H9 (cell line): ENCODE results near the gene GBP7. TPM values are rescaled to one million over a fixed set of nuclear protein-coding genes. Genes with fewer than 3 reads are reported as not detected.

Experiments
- DNase-seq: peaks from one replicate; pipeline ENCODE4 v3.0.0-alpha.2; 2017
- H2AFZ ChIP-seq: one replicate; pipeline ENCODE4 v1.6.1; 2013; ENCODE audit warnings: mild to moderate bottlenecking, low read length, control low read depth, moderate library complexity
- H2AK5ac ChIP-seq: 2 replicates; pipeline ENCODE4 v1.6.1; 2013; ENCODE audit warnings: low read length, control low read depth, mixed read lengths; ENCODE audit not compliant: insufficient read length
- H2BK120ac ChIP-seq: one replicate; pipeline ENCODE4 v1.6.1; 2013; ENCODE audit warnings: low read depth, mild to moderate bottlenecking, low read length, control low read depth, inconsistent platforms; ENCODE audit not compliant: poor library complexity, severe bottlenecking
- H2BK12ac ChIP-seq: 2 replicates; pipeline ENCODE4 v1.6.1; 2013; ENCODE audit warnings: low read length, control low read depth, mixed read lengths, low read depth; ENCODE audit not compliant: insufficient read length
- H2BK15ac ChIP-seq: 2 replicates; pipeline ENCODE4 v1.6.1; 2013; ENCODE audit warnings: low read depth, low read length, control low read depth
- H2BK20ac ChIP-seq: one replicate; pipeline ENCODE4 v1.6.1; 2013; ENCODE audit warnings: low read depth, mild to moderate bottlenecking, low read length, control low read depth, inconsistent platforms; ENCODE audit not compliant: poor library complexity, severe bottlenecking
- H2BK5ac ChIP-seq: 2 replicates; pipeline ENCODE4 v1.6.1; 2013; ENCODE audit warnings: low read length, control low read depth, mixed read lengths; ENCODE audit not compliant: insufficient read length
- H3K14ac ChIP-seq: 2 replicates; pipeline ENCODE4 v1.6.1; 2013; ENCODE audit warnings: low read length, control low read depth; ENCODE audit not compliant: insufficient read depth
- H3K18ac ChIP-seq: 2 replicates; pipeline ENCODE4 v1.6.1; 2013; ENCODE audit warnings: low read depth, mild to moderate bottlenecking, mixed read lengths, low read length, control low read depth; ENCODE audit not compliant: insufficient read length
- H3K23ac ChIP-seq: 2 replicates; pipeline ENCODE4 v1.6.1; 2013; ENCODE audit warnings: low read length, control low read depth, mixed read lengths, low read depth; ENCODE audit not compliant: insufficient read length
- H3K23me2 ChIP-seq: 2 replicates; pipeline ENCODE4 v1.6.1; 2013; ENCODE audit warnings: low read depth, mild to moderate bottlenecking, mixed read lengths, low read length, control low read depth; ENCODE audit not compliant: insufficient read length, poor library complexity, severe bottlenecking
- H3K27ac ChIP-seq: 2 replicates; pipeline ENCODE4 v1.5.1; 2013; ENCODE audit warnings: low read length, control low read depth, mixed read lengths, low read depth; ENCODE audit not compliant: insufficient read length
- H3K27me3 ChIP-seq: 2 replicates; pipeline ENCODE4 v1.6.1; 2013; ENCODE audit warnings: low read length, control low read depth, inconsistent platforms; ENCODE audit not compliant: insufficient read depth
- H3K4ac ChIP-seq: 2 replicates; pipeline ENCODE4 v1.6.1; 2013; ENCODE audit warnings: low read depth, mild to moderate bottlenecking, control low read depth, inconsistent platforms, low read length, moderate library complexity
- H3K4me1 ChIP-seq: 2 replicates; pipeline ENCODE4 v1.6.1; 2013; ENCODE audit warnings: low read length, control low read depth, inconsistent platforms; ENCODE audit not compliant: insufficient read depth
- H3K4me2 ChIP-seq: 2 replicates; pipeline ENCODE4 v1.6.1; 2013; ENCODE audit warnings: low read length, control low read depth, mixed read lengths; ENCODE audit not compliant: insufficient read length, insufficient read depth
- H3K56ac ChIP-seq: 2 replicates; pipeline ENCODE4 v1.6.1; 2013; ENCODE audit warnings: low read depth, mild to moderate bottlenecking, mixed read lengths, low read length, control low read depth; ENCODE audit not compliant: insufficient read length
- H3K79me1 ChIP-seq: 2 replicates; pipeline ENCODE4 v1.6.1; 2013; ENCODE audit warnings: low read depth, mild to moderate bottlenecking, moderate library complexity, low read length, control low read depth, inconsistent platforms; ENCODE audit not compliant: insufficient read depth, poor library complexity, severe bottlenecking
- H3K79me2 ChIP-seq: 2 replicates; pipeline ENCODE4 v1.6.1; 2013; ENCODE audit warnings: low read length, control low read depth, inconsistent platforms; ENCODE audit not compliant: insufficient read depth
- H3K9ac ChIP-seq: 2 replicates; pipeline ENCODE4 v1.6.1; 2013; ENCODE audit warnings: low read length, control low read depth, mixed read lengths; ENCODE audit not compliant: insufficient read length; ENCODE audit errors: extremely low read depth
- H3K9me3 ChIP-seq: one replicate; pipeline ENCODE4 v1.6.1; 2013; ENCODE audit warnings: low read depth, low read length, inconsistent platforms; ENCODE audit not compliant: control insufficient read depth
- H3T11ph ChIP-seq: one replicate; pipeline ENCODE4 v1.6.1; 2013; ENCODE audit warnings: mild to moderate bottlenecking, low read length, control low read depth, inconsistent platforms
- H4K20me1 ChIP-seq: one replicate; pipeline ENCODE4 v1.6.1; 2013; ENCODE audit not compliant: control insufficient read depth, insufficient read length, insufficient read depth
- H4K5ac ChIP-seq: 2 replicates; pipeline ENCODE4 v1.6.1; 2013; ENCODE audit warnings: low read depth, mild to moderate bottlenecking, mixed read lengths, low read length, control low read depth; ENCODE audit not compliant: insufficient read length
- H4K8ac ChIP-seq: replicated peaks from 2 replicates; pipeline ENCODE4 v1.6.1; 2013; ENCODE audit warnings: low read length, control low read depth, mixed read lengths, low read depth; ENCODE audit not compliant: insufficient read length
- H4K91ac ChIP-seq: 2 replicates; pipeline ENCODE4 v1.6.1; 2013; ENCODE audit warnings: low read depth, mild to moderate bottlenecking, moderate library complexity, mixed read lengths, low read length, control low read depth; ENCODE audit not compliant: insufficient read length
- H3K27ac Mint-ChIP-seq, 3 experiments: 2 replicates in 2 of 3; 3 replicates in 1 of 3; pipeline ENCODE4 v1.8.0; 2020 to 2021; ENCODE audit warnings: mixed read lengths in 3 of 3, mild to moderate bottlenecking in 1 of 3, moderate library complexity in 1 of 3
- H3K27me3 Mint-ChIP-seq: 2 replicates; pipeline ENCODE4 v1.8.0; 2021; ENCODE audit warnings: low read depth, mild to moderate bottlenecking, moderate library complexity, mixed read lengths
- H3K36me3 Mint-ChIP-seq, 3 experiments: 2 replicates in 2 of 3; 3 replicates in 1 of 3; pipeline ENCODE4 v1.8.0; 2020 to 2021; ENCODE audit warnings: low read depth in 3 of 3, mixed read lengths in 3 of 3; ENCODE audit not compliant: insufficient read depth in 1 of 3
- H3K4me1 Mint-ChIP-seq, 2 experiments: 2 replicates each; pipeline ENCODE4 v1.8.0; 2020; ENCODE audit warnings: mixed read lengths in 2 of 2
- H3K4me3 Mint-ChIP-seq, 2 experiments: 2 replicates in 1 of 2; 3 replicates in 1 of 2; pipeline ENCODE4 v1.8.0; 2020 to 2021; ENCODE audit warnings: mild to moderate bottlenecking in 2 of 2, mixed read lengths in 2 of 2, moderate library complexity in 1 of 2
- H3K9me3 Mint-ChIP-seq, 2 experiments: 2 replicates in 1 of 2; 3 replicates in 1 of 2; pipeline ENCODE4 v1.8.0; 2020; ENCODE audit warnings: mild to moderate bottlenecking in 2 of 2, mixed read lengths in 2 of 2, moderate library complexity in 1 of 2
- CTCF ChIP-seq: fragments of 200-600 bp; sonication (generic); conservative IDR thresholded peaks from 3 replicates; pipeline ENCODE4 v1.8.0; 2021; ENCODE audit warnings: antibody characterized with exemption, mild to moderate bottlenecking
- WGBS: extraction: QIAGEN DNeasy Blood & Tissue Kit; methylation state at CpG from one replicate; pipeline ENCODE4 v1.1.7; 2013; ENCODE audit warnings: missing lambda C conversion rate, low lambda C conversion rate, mixed read lengths; ENCODE audit not compliant: insufficient read length; ENCODE audit errors: extremely low coverage; 5-methylcytosine and 5-hydroxymethylcytosine counted together
- total RNA-seq: library from RNA; stranded (reverse); gene quantifications from 2 replicates; pipeline ENCODE4 v1.2.1, GENCODE V29; 2021

The GBP7 gene
- total RNA-seq, 1 experiment from 2014 or later: not detected

GRCh38 chr1:89089962-89090361 is 85.8 kb downstream of the GBP7 start:
- Histone ChIP-seq H3K27ac (no peak overlapping the region), H2BK20ac (no peak overlapping the region), H3K9ac (no peak overlapping the region), H3K4me2 (no peak overlapping the region), H4K20me1 (no peaks in the 10 kb centered on the region), H3K18ac (no peak overlapping the region), H4K91ac (no peak overlapping the region), H4K5ac (no peak overlapping the region), H3K4ac (no peak overlapping the region), H2BK120ac (no peak overlapping the region), H2BK15ac (no peak overlapping the region), H3K9me3 (no peaks in the 10 kb centered on the region), H3K27me3 (no peaks in the 10 kb centered on the region), H3K14ac (no peak overlapping the region), H2AFZ (no peak overlapping the region), H3T11ph (no peak overlapping the region), H3K56ac (no peak overlapping the region), H3K79me1 (no peaks in the 10 kb centered on the region), H2AK5ac (no peak overlapping the region), H3K4me1 (no peaks in the 10 kb centered on the region), H4K8ac (no peak overlapping the region), H2BK12ac (no peak overlapping the region), H2BK5ac (no peak overlapping the region), H3K23me2 (no peaks in the 10 kb centered on the region), H3K23ac (no peak overlapping the region), H3K79me2 (no peaks in the 10 kb centered on the region)
- DNase-seq: no peak
- no CpG with 5 or more reads among the region's 1 CpG for WGBS
- no peak overlapping the region; a peak in 1 of 7 replicates for H3K27ac Mint-ChIP-seq
- no peak overlapping the region for H3K4me3 Mint-ChIP-seq
- no peak for TF ChIP-seq CTCF
- H3K36me3 Mint-ChIP-seq: no peaks in the 10 kb centered on the region
- no peaks in the 10 kb centered on the region for H3K27me3 Mint-ChIP-seq
- peaks cover 0 to 2% of the 10 kb centered on the region in 2 experiments; a peak in 2 of 5 replicates for H3K9me3 Mint-ChIP-seq
- H3K4me1 Mint-ChIP-seq: peaks cover 2 to 4% of the 10 kb centered on the region in 2 experiments; a peak in 1 of 4 replicates
